Gastroesophageal sphincter (tissue), 4 donors: Measurements from ENCODE around the gene CDC123. TPM values are rescaled to one million over a fixed set of nuclear protein-coding genes. Genes with fewer than 3 reads are reported as not detected.
"Not testable (repeated sequence)": the region's sequence is repeated elsewhere in the genome, so short reads cannot be mapped to it uniquely, and the experiment has no call there.

Experiments used
- ATAC-seq: fragments of 150-250 bp; one replicate; pipeline ENCODE4 v1.9.1; 2016; ENCODE audit warnings: mild to moderate bottlenecking, moderate library complexity
- H3K27ac ChIP-seq, 4 donors: fragments of 200-600 bp; sonication (generic) in 3 of 4; 1 replicate in 3 of 4; 2 replicates in 1 of 4; pipeline ENCODE4 v1.5.1; 2016 to 2019
- H3K27me3 ChIP-seq: fragments of 200-600 bp; sonication (generic); one replicate; pipeline ENCODE4 v1.5.1; 2019
- H3K36me3 ChIP-seq, 2 donors: fragments of 200-600 bp; sonication (generic); one replicate each; pipeline ENCODE4 v1.5.1; 2019; ENCODE audit warnings: control low read depth in 1 of 2
- H3K4me1 ChIP-seq, 3 donors: fragments of 200-600 bp; sonication (generic); 1 replicate in 2 of 3; 2 replicates in 1 of 3; pipeline ENCODE4 v1.5.1; 2016 to 2019; ENCODE audit warnings: control low read depth in 2 of 3
- H3K4me3 ChIP-seq, 2 donors: fragments of 200-600 bp; sonication (generic); one replicate each; pipeline ENCODE4 v1.5.1; 2019; ENCODE audit warnings: mild to moderate bottlenecking in 1 of 2, moderate library complexity in 1 of 2
- H3K9me3 ChIP-seq, 3 donors: fragments of 200-600 bp; sonication (generic); one replicate each; pipeline ENCODE4 v1.5.1; 2017 to 2019; ENCODE audit warnings: control low read depth in 2 of 3
- CTCF ChIP-seq, 4 experiments: fragments of 200-600 bp in 2 of 4; fragments of 450-650 bp in 2 of 4; sonication (generic) in 1 of 4; IDR thresholded peaks; one replicate each; pipeline ENCODE4 v1.5.1; 2017 to 2019; ENCODE audit warnings: antibody characterized with exemption in 4 of 4, mild to moderate bottlenecking in 2 of 4, moderate library complexity in 2 of 4
- EP300 ChIP-seq: sonication (generic); formaldehyde crosslinking; IDR thresholded peaks from one replicate; pipeline ENCODE4 v1.6.1; 2017; ENCODE audit warnings: antibody characterized with exemption, mild to moderate bottlenecking
- POLR2A ChIP-seq, 2 donors: fragments of 450-650 bp; IDR thresholded peaks; one replicate each; pipeline ENCODE4 v1.6.1; 2017; ENCODE audit warnings: antibody characterized with exemption in 2 of 2, mild to moderate bottlenecking in 2 of 2, moderate library complexity in 1 of 2
- POLR2AphosphoS5 ChIP-seq: sonication (generic); formaldehyde crosslinking; IDR thresholded peaks from one replicate; pipeline ENCODE4 v1.6.1; 2017; ENCODE audit warnings: antibody characterized with exemption
- WGBS, 2 donors: methylation state at CpG; one replicate each; pipeline ENCODE4 v1.1.5; 2018; ENCODE audit warnings: low coverage in 1 of 2; 5-methylcytosine and 5-hydroxymethylcytosine counted together
- total RNA-seq, 4 donors: library from RNA; depleted of rRNA; stranded (reverse); fragments of >200 nt; gene quantifications; one replicate each; pipeline ENCODE4 v1.1.0, GENCODE V29; 2016

CDC123 gene
- total RNA-seq, 4 donors from 2014 or later: 53.5 to 83.7 (median 68.0) TPM

- no peak for ATAC-seq
- peak overlapping the region; percentile 62 to 80 (median 68) for H3K27ac ChIP-seq
- H3K36me3 ChIP-seq: peaks cover 0 to 30% of the 10 kb centered on the region in 2 donors
- H3K4me3 ChIP-seq: no peak overlapping the region
- no peaks in the 10 kb centered on the region for H3K9me3 ChIP-seq
- H3K4me1 ChIP-seq: peaks cover 0 to 70% (median 13%) of the 10 kb centered on the region in 3 donors
- H3K27me3 ChIP-seq: no peaks in the 10 kb centered on the region
- 61 to 67% methylated on average over 6 to 9 of the region's 10 CpGs for WGBS, 2 donors
- no peak for TF ChIP-seq POLR2AphosphoS5
- TF ChIP-seq POLR2A (IDR thresholded peaks at IDR 0.05): no peak
- no peak for TF ChIP-seq EP300
- TF ChIP-seq CTCF (IDR thresholded peaks at IDR 0.05): no peak
These were observed 25.6 kb downstream of the CDC123 start for GRCh38 chr10:12221323-12222298.

GRCh38 chr10:12225444-12225843 lies 29.5 kb downstream of the CDC123 start:
- 73 to 91% methylated on average over 2 of the region's 2 CpGs for WGBS, 2 donors
- no peak for ATAC-seq
- H3K27ac ChIP-seq: peak overlapping the region in 2 of 4 donors; percentile 72 to 80

GRCh38 chr10:12226438-12226837 lies 30.4 kb downstream of the CDC123 start:
- H3K9me3 ChIP-seq, H3K27me3 ChIP-seq, ATAC-seq, H3K4me3 ChIP-seq: not testable (repeated sequence)
- Histone ChIP-seq H3K4me1 (peaks cover 0 to 42% (median 11%) of the 10 kb centered on the region in 3 donors), H3K36me3 (peaks cover 0 to 49% of the 10 kb centered on the region in 2 donors), H3K27ac (peak overlapping the region in 1 of 4 donors; percentile 1)
- WGBS, 2 donors: no CpG with 5 or more reads among the region's 28 CpGs

More at GRCh38 chr10:12225444-12225843, 29.5 kb downstream of the CDC123 start:
- Histone ChIP-seq H3K4me3 (no peak overlapping the region), H3K27me3 (no peaks in the 10 kb centered on the region), H3K4me1 (peaks cover 0 to 52% (median 11%) of the 10 kb centered on the region in 3 donors), H3K36me3 (peaks cover 0 to 39% of the 10 kb centered on the region in 2 donors), H3K9me3 (no peaks in the 10 kb centered on the region)
- TF ChIP-seq POLR2AphosphoS5 (no peak), CTCF (IDR thresholded peaks at IDR 0.05) (no peak), POLR2A (IDR thresholded peaks at IDR 0.05) (no peak), EP300 (no peak)

- H3K27ac ChIP-seq: no peak overlapping the region
- no peaks in the 10 kb centered on the region for H3K9me3 ChIP-seq
- H3K36me3 ChIP-seq: peaks cover 0 to 70% of the 10 kb centered on the region in 2 donors
- peaks cover 0 to 18% (median 4%) of the 10 kb centered on the region in 3 donors for H3K4me1 ChIP-seq
- TF ChIP-seq POLR2AphosphoS5 (no peak), CTCF (IDR thresholded peaks at IDR 0.05) (no peak), EP300 (no peak), POLR2A (IDR thresholded peaks at IDR 0.05) (no peak)
- 95 to 97% methylated on average over 9 to 10 of the region's 11 CpGs for WGBS, 2 donors
- H3K4me3 ChIP-seq: no peak overlapping the region
- no peak for ATAC-seq
- no peaks in the 10 kb centered on the region for H3K27me3 ChIP-seq
These were observed 32.9 kb downstream of the CDC123 start for GRCh38 chr10:12228851-12229250.

GRCh38 chr10:12234687-12235086 lies 38.7 kb downstream of the CDC123 start:
- not testable (repeated sequence) for H3K27me3 ChIP-seq, H3K4me3 ChIP-seq, H3K9me3 ChIP-seq, ATAC-seq
- Histone ChIP-seq H3K36me3 (peaks cover 0 to 76% of the 10 kb centered on the region in 2 donors), H3K27ac (peak overlapping the region; percentile 32 to 75 (median 65)), H3K4me1 (peaks cover 0 to 46% (median 4%) of the 10 kb centered on the region in 3 donors)
- 97% methylated on average over 5 of the region's 5 CpGs for WGBS, 2 donors
